Fibroblast of the aortic adventitia (primary cell): ENCODE data around the gene TEKT3. TPM values are rescaled to one million over a fixed set of nuclear protein-coding genes. Genes with fewer than 3 reads are reported as not detected.

Source experiments
- DNase-seq: peaks from one replicate; pipeline ENCODE4 v3.0.0-alpha.2; 2010; ENCODE audit warnings: low read depth
- H3K4me3 ChIP-seq: 2 replicates; pipeline ENCODE4 v1.5.1; 2011; ENCODE audit warnings: low read depth, mild to moderate bottlenecking, control low read depth, low read length, moderate library complexity
- total RNA-seq: library from RNA; depleted of rRNA; stranded (reverse); fragments of >200 nt; gene quantifications from 2 replicates; pipeline ENCODE4 v1.2.3, GENCODE V29; 2012; ENCODE audit warnings: low replicate concordance
- TF ChIP-seq, protein P1 (sequence below): IDR thresholded peaks from 2 replicates; pipeline ENCODE4 v1.5.1; 2011; ENCODE audit warnings: mild to moderate bottlenecking, low read length, control low read depth, inconsistent platforms; ENCODE audit not compliant: insufficient read depth

TEKT3 gene
- total RNA-seq, 1 donor, result 0.63 TPM

DNA sequence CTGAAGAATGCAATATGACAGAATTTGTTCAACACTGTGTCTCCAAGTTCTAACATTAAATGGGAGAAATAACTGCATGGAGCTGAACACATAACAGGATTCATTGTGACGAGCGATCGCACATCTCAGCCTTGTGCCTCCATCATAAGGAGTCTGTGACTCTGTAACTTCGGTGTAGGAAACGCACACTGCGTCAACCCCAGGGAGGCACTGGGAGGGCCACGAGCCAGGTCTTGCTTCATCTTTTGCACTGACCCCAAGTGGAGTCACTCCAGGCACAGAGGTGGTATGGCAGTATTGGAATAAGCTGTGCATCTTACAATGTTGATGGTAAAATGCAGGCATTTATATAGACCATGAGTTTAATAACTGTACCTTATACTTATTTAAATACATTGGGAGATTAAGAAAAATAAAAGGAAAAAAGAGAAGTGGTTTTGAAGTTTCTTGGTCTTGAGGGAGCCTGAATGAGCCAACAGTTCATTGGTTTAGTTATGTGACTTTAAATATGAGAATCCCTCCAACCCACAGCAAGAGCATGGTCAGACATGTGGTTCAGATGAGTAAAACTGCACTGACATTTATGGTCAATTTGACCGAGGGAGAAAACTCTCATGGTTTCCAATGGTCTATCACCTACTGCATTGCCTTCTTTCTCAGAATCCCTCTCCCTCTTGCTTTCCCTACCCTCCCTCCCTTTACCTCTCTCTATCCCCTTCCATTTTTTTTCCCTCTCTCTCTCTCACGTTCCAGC lies 70.6 kb downstream of the TEKT3 start:
- H3K4me3 ChIP-seq, result no peak overlapping the region
- no peak for DNase-seq
- TF ChIP-seq, protein P1, sequence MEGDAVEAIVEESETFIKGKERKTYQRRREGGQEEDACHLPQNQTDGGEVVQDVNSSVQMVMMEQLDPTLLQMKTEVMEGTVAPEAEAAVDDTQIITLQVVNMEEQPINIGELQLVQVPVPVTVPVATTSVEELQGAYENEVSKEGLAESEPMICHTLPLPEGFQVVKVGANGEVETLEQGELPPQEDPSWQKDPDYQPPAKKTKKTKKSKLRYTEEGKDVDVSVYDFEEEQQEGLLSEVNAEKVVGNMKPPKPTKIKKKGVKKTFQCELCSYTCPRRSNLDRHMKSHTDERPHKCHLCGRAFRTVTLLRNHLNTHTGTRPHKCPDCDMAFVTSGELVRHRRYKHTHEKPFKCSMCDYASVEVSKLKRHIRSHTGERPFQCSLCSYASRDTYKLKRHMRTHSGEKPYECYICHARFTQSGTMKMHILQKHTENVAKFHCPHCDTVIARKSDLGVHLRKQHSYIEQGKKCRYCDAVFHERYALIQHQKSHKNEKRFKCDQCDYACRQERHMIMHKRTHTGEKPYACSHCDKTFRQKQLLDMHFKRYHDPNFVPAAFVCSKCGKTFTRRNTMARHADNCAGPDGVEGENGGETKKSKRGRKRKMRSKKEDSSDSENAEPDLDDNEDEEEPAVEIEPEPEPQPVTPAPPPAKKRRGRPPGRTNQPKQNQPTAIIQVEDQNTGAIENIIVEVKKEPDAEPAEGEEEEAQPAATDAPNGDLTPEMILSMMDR, result no peak

DNA sequence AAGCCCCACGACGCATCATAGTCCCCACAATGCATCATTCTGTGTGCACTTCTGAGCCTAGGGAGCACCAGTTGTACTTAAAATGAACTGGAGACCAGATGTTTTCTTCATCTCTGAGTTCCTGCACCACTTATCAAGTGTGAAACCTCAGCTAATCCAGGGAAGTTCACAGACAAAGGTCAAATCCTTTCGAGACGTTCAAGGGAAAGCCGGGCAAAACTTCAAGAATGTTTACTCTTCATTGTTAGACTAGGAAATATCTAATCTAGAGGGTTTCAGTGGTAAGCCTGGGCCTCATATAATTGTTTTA lies 71.7 kb downstream of the TEKT3 start:
- TF ChIP-seq, protein P1, result no peak
- no peak overlapping the region for H3K4me3 ChIP-seq
- DNase-seq, result peak; percentile 34

DNA sequence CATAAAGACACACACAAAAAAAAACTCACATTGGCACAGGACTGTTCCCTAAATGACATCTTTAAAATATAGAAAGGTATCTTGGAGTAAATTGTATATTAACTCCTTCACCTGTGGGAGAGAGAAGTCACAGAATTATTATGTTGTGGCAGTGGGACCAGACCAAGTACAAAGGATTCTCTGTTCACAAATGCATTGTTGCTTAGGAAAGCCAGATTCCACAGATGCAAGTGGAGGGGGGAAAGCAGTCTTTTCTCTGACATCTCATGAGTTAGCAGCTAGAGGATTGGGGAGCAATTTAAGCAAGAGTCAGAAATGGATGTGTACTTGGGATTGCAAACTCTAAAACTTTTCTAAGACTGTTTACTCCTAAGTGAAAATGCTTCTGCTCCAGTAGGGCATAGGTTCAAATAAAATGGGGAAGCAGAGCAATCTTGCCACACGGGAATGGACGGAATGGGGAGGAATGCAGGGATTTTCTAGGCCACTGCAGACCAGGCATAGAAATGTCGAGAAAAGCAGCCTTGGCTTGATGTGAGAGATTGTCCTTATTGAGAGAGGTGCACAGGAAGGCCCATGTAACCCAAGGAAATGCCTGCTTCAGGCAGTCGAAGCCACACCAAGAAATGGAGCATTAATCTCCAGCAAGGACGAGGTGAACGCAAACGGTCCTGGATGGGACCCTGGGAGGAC lies 72.2 kb downstream of the TEKT3 start:
- TF ChIP-seq, protein P1, result no peak
- DNase-seq, result no peak

DNA sequence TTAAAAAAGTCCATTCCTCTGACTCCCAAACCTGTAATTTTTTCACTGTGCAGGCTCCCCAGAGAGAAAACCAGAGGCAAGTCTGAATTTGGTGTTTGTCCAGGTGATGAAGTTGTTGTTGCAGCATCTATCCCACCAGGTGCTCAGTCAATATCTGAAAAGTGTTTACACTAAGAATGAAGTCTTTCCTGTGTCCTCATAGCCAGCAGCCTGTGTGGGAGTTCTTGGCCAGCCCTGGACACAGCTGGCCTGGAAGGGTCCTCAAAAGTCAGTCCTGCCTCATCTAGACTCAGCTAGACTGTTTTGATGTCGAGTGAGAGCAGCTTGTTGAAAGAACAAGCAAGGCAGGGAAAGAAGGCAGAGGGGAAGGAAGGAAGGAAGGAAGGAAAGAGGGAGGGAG lies 72.9 kb downstream of the TEKT3 start:
- TF ChIP-seq, protein P1, result no peak
- no peak for DNase-seq
- no peak overlapping the region for H3K4me3 ChIP-seq

More for the DNA sequence above, 72.2 kb downstream of the TEKT3 start:
- no peak overlapping the region for H3K4me3 ChIP-seq

DNA sequence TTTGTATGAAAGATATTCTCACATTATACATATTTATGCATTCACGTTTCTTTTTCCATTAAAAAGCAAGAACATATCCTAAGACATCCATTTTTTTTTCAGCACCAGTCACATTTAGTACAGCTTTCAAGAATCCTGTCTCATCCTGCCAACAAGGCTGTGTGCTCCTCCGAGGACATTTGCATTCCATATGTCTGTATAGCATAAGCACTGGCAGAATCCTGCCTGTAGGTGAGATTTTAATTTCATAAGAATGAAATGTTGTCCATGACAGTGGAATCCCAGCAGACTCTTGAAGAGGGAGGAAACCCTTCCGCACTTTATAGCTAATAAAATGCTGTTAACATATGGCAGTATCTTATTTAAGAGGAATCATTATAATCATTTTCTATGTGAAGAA lies 73.4 kb downstream of the TEKT3 start:
- no peak overlapping the region for H3K4me3 ChIP-seq
- no peak for DNase-seq
- TF ChIP-seq, protein P1, result no peak

DNA sequence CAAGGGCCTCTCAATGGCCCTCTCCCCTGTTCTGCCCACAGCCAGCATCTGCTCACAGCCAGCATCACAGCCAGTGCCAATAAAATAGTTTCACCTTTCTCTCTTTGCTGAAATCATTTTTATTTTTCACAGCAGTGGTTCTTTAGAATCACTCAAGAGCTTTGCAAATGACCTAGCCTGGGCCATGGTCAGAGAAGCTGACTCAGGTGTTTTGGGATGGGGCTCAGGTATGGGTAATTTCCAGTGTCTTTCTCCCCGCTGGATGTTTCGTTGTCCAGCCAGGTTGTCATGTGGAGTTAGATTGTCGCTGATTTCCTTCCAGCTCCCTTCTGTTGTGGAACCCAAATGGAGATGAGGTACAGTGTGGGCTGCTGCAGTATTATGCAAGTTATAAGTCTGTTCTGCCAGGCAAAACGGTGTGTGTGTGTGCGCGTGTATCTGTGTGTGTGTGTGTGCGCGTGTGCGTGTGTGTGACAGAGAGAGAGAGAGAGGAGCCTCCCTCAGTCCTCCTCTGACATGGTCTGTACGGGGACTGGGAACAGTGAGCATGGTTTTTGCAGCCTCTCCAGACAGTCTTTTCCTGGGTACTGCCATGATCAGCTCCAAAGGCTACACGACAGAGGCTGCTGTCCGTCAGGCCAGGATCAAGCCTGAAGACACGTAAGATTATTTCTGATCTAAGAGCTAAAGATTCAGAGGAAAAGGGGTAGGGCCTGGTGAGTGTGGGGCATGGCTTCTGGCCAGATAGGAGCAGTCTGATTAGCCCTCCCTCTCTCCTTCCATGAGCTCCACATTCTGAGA lies 74.9 kb downstream of the TEKT3 start:
- H3K4me3 ChIP-seq, result no peak overlapping the region
- DNase-seq, result no peak
- TF ChIP-seq, protein P1, result no peak
